A549 (cell line): ENCODE results near the gene KCNIP4. TPM values are rescaled to one million over a fixed set of nuclear protein-coding genes. Genes with fewer than 3 reads are reported as not detected.

ENCODE experiments used
- ATAC-seq, 2 experiments: fragments of 200-7000 bp in 1 of 2; fragments of >200 bp in 1 of 2; cut with Nextera tagmentation in 1 of 2; cut with Tn5 transposase in 1 of 2; 3 replicates each; pipeline versions ENCODE4 v1.8.0 to v1.9.1; 2018 to 2020; ENCODE audit warnings: mild to moderate bottlenecking in 1 of 2, moderate library complexity in 1 of 2
- CTCF ChIA-PET: fragments of 300-600 bp; sonication (Branson Sonifier 250); formaldehyde crosslinking; extraction: SDS; loops from one replicate; lab custom pipeline; 2021; ENCODE audit warnings: antibody characterized with exemption, inconsistent platforms; lab: Yijun Ruan, JAX
- POLR2A ChIA-PET: fragments of 350-600 bp; formaldehyde crosslinking; extraction: SDS; loops from one replicate; lab custom pipeline; 2021; ENCODE audit warnings: antibody characterized with exemption, inconsistent platforms; lab: Yijun Ruan, JAX
- DNase-seq, 2 experiments: peaks; one replicate each; pipeline versions ENCODE4 v3.0.0 to v3.0.0-alpha.2; 2011 to 2016; ENCODE audit warnings: low read depth in 1 of 2, low spot score in 1 of 2
- FAIRE-seq: peaks from 2 replicates; lab custom pipeline; 2011; peaks lifted over from hg19 to GRCh38; lab: Jason Lieb, UNC
- H3K27ac ChIP-seq, 2 experiments: fragments of >200 bp; sonication (Bioruptor Twin); formaldehyde crosslinking; 3 replicates each; pipeline ENCODE4 v1.5.1; 2016 to 2017
- H3K4me1 ChIP-seq: fragments of >200 bp; sonication (Bioruptor Twin); formaldehyde crosslinking; 3 replicates; pipeline ENCODE4 v1.6.1; 2016
- H3K4me2 ChIP-seq: fragments of >200 bp; sonication (Bioruptor Twin); formaldehyde crosslinking; 3 replicates; pipeline ENCODE4 v1.6.1; 2016
- H3K4me3 ChIP-seq: fragments of >200 bp; sonication (Bioruptor Twin); formaldehyde crosslinking; 3 replicates; pipeline ENCODE4 v1.5.1; 2016
- H3K9me3 ChIP-seq: fragments of >200 bp; sonication (Bioruptor Twin); formaldehyde crosslinking; 3 replicates; pipeline ENCODE4 v1.6.1; 2016
- BHLHE40 ChIP-seq: IDR thresholded peaks from 2 replicates; pipeline ENCODE4 v1.6.1; 2012; ENCODE audit warnings: low read depth, low read length, inconsistent platforms
- CBX2 ChIP-seq: fragments of 200-600 bp; sonication (generic); IDR thresholded peaks from 2 replicates; pipeline ENCODE4 v1.6.1; 2016; ENCODE audit warnings: low read depth, mild to moderate bottlenecking, borderline replicate concordance
- EP300 ChIP-seq, 2 experiments: fragments of >200 bp; sonication (Bioruptor Twin); formaldehyde crosslinking; IDR thresholded peaks; 2 replicates in 1 of 2; 3 replicates in 1 of 2; pipeline ENCODE4 v1.6.1; 2016 to 2017
- ESRRA ChIP-seq: fragments of 150-350 bp; IDR thresholded peaks from 2 replicates; pipeline ENCODE4 v1.6.1; 2014; ENCODE audit warnings: mild to moderate bottlenecking, low read length, borderline replicate concordance
- FOSB ChIP-seq: fragments of 250-450 bp; sonication (Bioruptor Pico); IDR thresholded peaks from 2 replicates; pipeline ENCODE4 v1.5.0; 2020; ENCODE audit warnings: mild to moderate bottlenecking, moderate library complexity
- FOSL2 ChIP-seq, 2 experiments: fragments of 450-650 bp in 1 of 2; fragments of >200 bp in 1 of 2; sonication (Bioruptor Twin) in 1 of 2; formaldehyde crosslinking; IDR thresholded peaks; 2 replicates each; pipeline versions ENCODE4 v1.5.0 to v1.6.1; 2016 to 2020; ENCODE audit warnings: mild to moderate bottlenecking in 1 of 2, moderate library complexity in 1 of 2
- FOXS1 ChIP-seq: fragments of 250-450 bp; sonication (Bioruptor Pico); IDR thresholded peaks from 2 replicates; pipeline ENCODE4 v1.5.0; 2020; ENCODE audit warnings: mild to moderate bottlenecking, moderate library complexity
- GATA3 ChIP-seq: IDR thresholded peaks from 2 replicates; pipeline ENCODE4 v1.6.1; 2012; ENCODE audit warnings: borderline replicate concordance
- HEYL ChIP-seq: fragments of 250-450 bp; sonication (Bioruptor Pico); IDR thresholded peaks from 2 replicates; pipeline ENCODE4 v1.8.0; 2021; ENCODE audit warnings: mild to moderate bottlenecking, moderate library complexity
- HOXB13 ChIP-seq: fragments of 250-450 bp; sonication (Bioruptor Pico); IDR thresholded peaks from 2 replicates; pipeline ENCODE4 v1.5.0; 2020; ENCODE audit warnings: low read depth, mild to moderate bottlenecking, moderate library complexity
- HOXB5 ChIP-seq: fragments of 250-450 bp; sonication (Bioruptor Pico); IDR thresholded peaks from 2 replicates; pipeline ENCODE4 v1.5.0; 2020; ENCODE audit warnings: mild to moderate bottlenecking, moderate library complexity
- JUNB ChIP-seq: fragments of >200 bp; sonication (Bioruptor Twin); formaldehyde crosslinking; IDR thresholded peaks from 2 replicates; pipeline ENCODE4 v1.6.1; 2016
- MAZ ChIP-seq: fragments of 150-350 bp; IDR thresholded peaks from 2 replicates; pipeline ENCODE4 v1.6.1; 2014; ENCODE audit warnings: antibody characterized with exemption, low read depth, low read length, borderline replicate concordance
- MYC ChIP-seq: IDR thresholded peaks from 2 replicates; pipeline ENCODE4 v1.6.1; 2012; ENCODE audit warnings: mild to moderate bottlenecking, inconsistent platforms, low read length, improper control_type of control experiment, borderline replicate concordance
- NFE2L2 ChIP-seq: fragments of 150-350 bp; conservative IDR thresholded peaks from 2 replicates; pipeline ENCODE4 v1.6.1; 2014; ENCODE audit warnings: low read length
- PHF8 ChIP-seq: fragments of 200-600 bp; sonication (generic); IDR thresholded peaks from 2 replicates; pipeline ENCODE4 v1.6.1; 2016; ENCODE audit warnings: low read depth, mild to moderate bottlenecking, antibody characterized with exemption, moderate library complexity, borderline replicate concordance
- POLR2A ChIP-seq: IDR thresholded peaks from 2 replicates; pipeline ENCODE4 v1.6.1; 2012; ENCODE audit warnings: mild to moderate bottlenecking, low read length
- RAD21 ChIP-seq, 2 experiments: fragments of >200 bp in 1 of 2; sonication (Bioruptor Twin) in 1 of 2; formaldehyde crosslinking in 1 of 2; IDR thresholded peaks in 1 of 2; conservative IDR thresholded peaks in 1 of 2; 2 replicates in 1 of 2; 3 replicates in 1 of 2; pipeline ENCODE4 v1.6.1; 2012 to 2018; ENCODE audit warnings: inconsistent platforms in 1 of 2
- SREBF2 ChIP-seq: fragments of 450-650 bp; IDR thresholded peaks from 2 replicates; pipeline ENCODE4 v1.6.1; 2014; ENCODE audit warnings: mild to moderate bottlenecking, moderate library complexity
- ZC3H11A ChIP-seq: fragments of 450-650 bp; IDR thresholded peaks from 2 replicates; pipeline ENCODE4 v1.6.1; 2014; ENCODE audit warnings: antibody characterized with exemption, mild to moderate bottlenecking
- WGBS: methylation state at CpG from one replicate; pipeline ENCODE4 v1.1.6; 2017; ENCODE audit errors: missing lambda C conversion rate; 5-methylcytosine and 5-hydroxymethylcytosine counted together
- polyA plus RNA-seq, 4 experiments: library from polyadenylated mRNA; depleted of rRNA in 3 of 4; stranded (reverse); fragments of >200 nt; fragmentation: RNase III in 1 of 4; extraction: RNeasy Plus Mini Kit Qiagen cat#74134 plus additional on column Dnase treatment in 1 of 4; gene quantifications; 2 replicates in 3 of 4; 3 replicates in 1 of 4; pipeline ENCODE4 v1.2.3, GENCODE V29; 2011 to 2017
- TF ChIP-seq, protein P1 (sequence below): IDR thresholded peaks from 2 replicates; pipeline ENCODE4 v1.6.1; 2012
- TF ChIP-seq, protein P2 (sequence below): fragments of >200 bp; sonication (Bioruptor Twin); formaldehyde crosslinking; IDR thresholded peaks from 3 replicates; pipeline ENCODE4 v1.5.1; 2016
- TF ChIP-seq, protein P3 (sequence below): fragments of 250-450 bp; sonication (Bioruptor Pico); IDR thresholded peaks from 2 replicates; pipeline ENCODE4 v1.5.0; 2021; ENCODE audit warnings: mild to moderate bottlenecking, moderate library complexity, borderline replicate concordance
- TF ChIP-seq, protein P4 (sequence below): fragments of 450-650 bp; IDR thresholded peaks from 2 replicates; pipeline ENCODE4 v1.6.1; 2014; ENCODE audit warnings: antibody characterized with exemption
- TF ChIP-seq, protein P5 (sequence below): IDR thresholded peaks from 2 replicates; pipeline ENCODE4 v1.6.1; 2012

KCNIP4 gene
- polyA plus RNA-seq, 2 of the 4 experiments (the other 2 are of a cell fraction) = not detected

DNA sequence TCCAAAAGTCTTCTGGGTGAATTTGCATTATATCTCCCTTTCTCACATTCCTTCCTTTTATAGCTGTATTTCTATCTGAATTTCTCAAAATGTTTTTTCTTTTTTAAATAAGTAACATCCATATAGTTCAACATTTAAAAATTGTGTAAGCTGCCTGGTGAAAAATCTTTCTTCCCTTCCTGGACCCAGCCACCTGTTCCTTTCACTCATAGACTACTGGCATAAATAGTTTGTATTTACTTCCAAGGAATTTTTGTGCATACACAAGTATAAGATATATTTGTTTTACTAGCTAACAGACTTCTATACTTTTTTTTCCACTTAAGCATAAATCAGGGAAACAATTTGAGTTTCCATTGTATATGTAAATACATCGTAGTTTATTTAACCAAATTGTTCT, 1212.6 kb downstream of the KCNIP4 start:
- TF ChIP-seq, protein P1, sequence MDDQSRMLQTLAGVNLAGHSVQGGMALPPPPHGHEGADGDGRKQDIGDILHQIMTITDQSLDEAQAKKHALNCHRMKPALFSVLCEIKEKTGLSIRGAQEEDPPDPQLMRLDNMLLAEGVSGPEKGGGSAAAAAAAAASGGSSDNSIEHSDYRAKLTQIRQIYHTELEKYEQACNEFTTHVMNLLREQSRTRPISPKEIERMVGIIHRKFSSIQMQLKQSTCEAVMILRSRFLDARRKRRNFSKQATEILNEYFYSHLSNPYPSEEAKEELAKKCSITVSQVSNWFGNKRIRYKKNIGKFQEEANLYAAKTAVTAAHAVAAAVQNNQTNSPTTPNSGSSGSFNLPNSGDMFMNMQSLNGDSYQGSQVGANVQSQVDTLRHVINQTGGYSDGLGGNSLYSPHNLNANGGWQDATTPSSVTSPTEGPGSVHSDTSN = no peak
- TF ChIP-seq CBX2 (no peak), MYC (no peak)
- TF ChIP-seq, protein P2, sequence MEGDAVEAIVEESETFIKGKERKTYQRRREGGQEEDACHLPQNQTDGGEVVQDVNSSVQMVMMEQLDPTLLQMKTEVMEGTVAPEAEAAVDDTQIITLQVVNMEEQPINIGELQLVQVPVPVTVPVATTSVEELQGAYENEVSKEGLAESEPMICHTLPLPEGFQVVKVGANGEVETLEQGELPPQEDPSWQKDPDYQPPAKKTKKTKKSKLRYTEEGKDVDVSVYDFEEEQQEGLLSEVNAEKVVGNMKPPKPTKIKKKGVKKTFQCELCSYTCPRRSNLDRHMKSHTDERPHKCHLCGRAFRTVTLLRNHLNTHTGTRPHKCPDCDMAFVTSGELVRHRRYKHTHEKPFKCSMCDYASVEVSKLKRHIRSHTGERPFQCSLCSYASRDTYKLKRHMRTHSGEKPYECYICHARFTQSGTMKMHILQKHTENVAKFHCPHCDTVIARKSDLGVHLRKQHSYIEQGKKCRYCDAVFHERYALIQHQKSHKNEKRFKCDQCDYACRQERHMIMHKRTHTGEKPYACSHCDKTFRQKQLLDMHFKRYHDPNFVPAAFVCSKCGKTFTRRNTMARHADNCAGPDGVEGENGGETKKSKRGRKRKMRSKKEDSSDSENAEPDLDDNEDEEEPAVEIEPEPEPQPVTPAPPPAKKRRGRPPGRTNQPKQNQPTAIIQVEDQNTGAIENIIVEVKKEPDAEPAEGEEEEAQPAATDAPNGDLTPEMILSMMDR = no peak
- TF ChIP-seq, protein P3, sequence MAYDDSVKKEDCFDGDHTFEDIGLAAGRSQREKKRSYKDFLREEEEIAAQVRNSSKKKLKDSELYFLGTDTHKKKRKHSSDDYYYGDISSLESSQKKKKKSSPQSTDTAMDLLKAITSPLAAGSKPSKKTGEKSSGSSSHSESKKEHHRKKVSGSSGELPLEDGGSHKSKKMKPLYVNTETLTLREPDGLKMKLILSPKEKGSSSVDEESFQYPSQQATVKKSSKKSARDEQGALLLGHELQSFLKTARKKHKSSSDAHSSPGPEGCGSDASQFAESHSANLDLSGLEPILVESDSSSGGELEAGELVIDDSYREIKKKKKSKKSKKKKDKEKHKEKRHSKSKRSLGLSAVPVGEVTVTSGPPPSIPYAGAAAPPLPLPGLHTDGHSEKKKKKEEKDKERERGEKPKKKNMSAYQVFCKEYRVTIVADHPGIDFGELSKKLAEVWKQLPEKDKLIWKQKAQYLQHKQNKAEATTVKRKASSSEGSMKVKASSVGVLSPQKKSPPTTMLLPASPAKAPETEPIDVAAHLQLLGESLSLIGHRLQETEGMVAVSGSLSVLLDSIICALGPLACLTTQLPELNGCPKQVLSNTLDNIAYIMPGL (CRISPR knock-in tag) = no peak
- DNase-seq (no peak), FAIRE-seq (no peak), ATAC-seq (no peak)
- Histone ChIP-seq H3K9me3 (peaks cover 6% of the 10 kb centered on the region; the same call in 1 of the 3 replicates), H3K4me2 (no peak overlapping the region), H3K27ac (no peak overlapping the region), H3K4me1 (no peaks in the 10 kb centered on the region), H3K4me3 (no peak overlapping the region)
- POLR2A ChIA-PET = no interaction called here
- 95% methylated on average over 1 of the region's 1 CpG for WGBS
- CTCF ChIA-PET = no interaction called here

DNA sequence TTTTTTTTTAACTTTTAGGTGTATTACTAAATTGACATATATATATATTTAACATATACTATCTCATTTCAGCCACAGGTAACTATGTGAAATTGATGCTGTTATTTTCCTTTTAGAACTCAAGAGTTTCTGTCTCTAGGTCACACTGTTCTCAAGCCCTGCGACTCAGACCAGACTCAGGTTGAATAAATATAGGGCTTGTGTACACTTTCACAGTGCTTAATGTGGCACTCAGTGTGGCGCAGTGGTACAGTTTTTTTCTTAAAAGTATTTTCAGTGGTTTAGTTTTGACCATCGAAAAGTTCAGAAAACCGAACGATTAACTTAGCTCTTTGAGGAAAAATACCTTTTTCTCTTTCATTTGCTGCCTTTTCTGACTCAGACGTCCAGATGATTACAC, 1223.7 kb downstream of the KCNIP4 start:
- FAIRE-seq = no peak

DNA sequence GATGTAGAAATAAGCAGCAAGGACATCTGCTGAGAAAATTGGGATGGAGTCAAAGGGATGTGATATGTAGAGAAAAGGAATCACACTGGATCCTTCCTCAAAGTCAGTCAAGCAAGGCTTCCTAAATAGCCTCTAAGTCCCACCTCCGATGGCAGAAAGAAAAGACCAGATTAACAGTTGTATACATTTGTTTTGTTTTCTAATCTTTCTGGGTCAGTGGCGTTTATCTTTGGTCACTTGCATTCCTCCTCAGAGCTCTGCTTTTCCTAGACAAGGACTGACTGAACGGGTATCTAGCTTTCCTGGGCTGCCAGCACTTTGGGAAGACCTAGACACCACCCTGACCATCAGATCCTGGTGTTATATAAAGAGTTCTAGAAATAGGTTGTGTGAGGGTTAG, 1225.1 kb downstream of the KCNIP4 start:
- 89% methylated on average over 3 of the region's 3 CpGs for WGBS

More for the DNA sequence above, 1223.7 kb downstream of the KCNIP4 start:
- CTCF ChIA-PET = no interaction called here
- no peak for ATAC-seq
- Histone ChIP-seq H3K27ac (no peak overlapping the region), H3K4me1 (no peaks in the 10 kb centered on the region), H3K4me2 (no peak overlapping the region), H3K9me3 (no peaks in the 10 kb centered on the region), H3K4me3 (no peak overlapping the region)
- DNase-seq = no peak
- TF ChIP-seq JUNB = no peak
- 96% methylated on average over 6 of the region's 6 CpGs for WGBS
- POLR2A ChIA-PET = no interaction called here

DNA sequence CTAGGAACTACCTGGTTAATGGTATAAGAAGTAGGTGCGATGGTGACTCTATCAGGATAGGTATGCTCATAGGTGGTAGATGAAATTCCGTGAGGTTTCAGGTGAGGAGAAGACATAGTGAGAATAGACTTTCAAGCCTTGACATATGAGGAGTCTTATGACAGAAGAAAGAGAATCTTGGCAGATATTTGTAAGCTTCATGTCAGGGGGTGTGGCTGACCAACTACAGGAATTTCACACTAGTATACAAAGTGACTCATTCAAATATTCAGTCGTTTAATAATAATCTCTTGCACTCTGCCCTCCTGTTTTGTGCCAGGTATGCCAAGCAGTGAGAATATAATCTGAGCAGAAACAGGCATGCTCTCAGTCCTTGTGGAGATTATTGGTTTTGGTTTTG, 1225.6 kb downstream of the KCNIP4 start:
- FAIRE-seq = no peak
- Histone ChIP-seq H3K4me3 (no peak overlapping the region), H3K27ac (no peak overlapping the region), H3K9me3 (no peaks in the 10 kb centered on the region), H3K4me1 (no peaks in the 10 kb centered on the region), H3K4me2 (no peak overlapping the region)
- ChIA-PET POLR2A (no interaction called here), CTCF (no interaction called here)
- 70% methylated on average over 3 of the region's 3 CpGs for WGBS
- no peak for ATAC-seq
- no peak for DNase-seq
- TF ChIP-seq JUNB (no peak), ESRRA (no peak), HOXB13 (CRISPR knock-in tag) (no peak), EP300 (IDR thresholded peaks at IDR 0.05) (no peak), HEYL (CRISPR knock-in tag) (no peak), POLR2A (no peak), GATA3 (no peak), FOSB (CRISPR knock-in tag) (no peak), HOXB5 (CRISPR knock-in tag) (no peak), MAZ (no peak), ZC3H11A (no peak), SREBF2 (no peak), FOSL2 (IDR thresholded peaks at IDR 0.05) (no peak), FOSL2 (CRISPR knock-in tag; IDR thresholded peaks at IDR 0.05) (no peak)
- TF ChIP-seq, protein P1 = no peak

More for the DNA sequence above, 1225.1 kb downstream of the KCNIP4 start:
- ATAC-seq (no peak), DNase-seq (no peak), FAIRE-seq (no peak)
- no peak for TF ChIP-seq POLR2A
- no peak for TF ChIP-seq RAD21 (conservative IDR thresholded peaks at IDR 0.05 in 1 of 2, IDR thresholded peaks at IDR 0.05 in 1 of 2)
- no peak for TF ChIP-seq BHLHE40
- TF ChIP-seq FOXS1 = no peak
- TF ChIP-seq NFE2L2 = no peak
- no peak for TF ChIP-seq PHF8
- TF ChIP-seq, protein P4, sequence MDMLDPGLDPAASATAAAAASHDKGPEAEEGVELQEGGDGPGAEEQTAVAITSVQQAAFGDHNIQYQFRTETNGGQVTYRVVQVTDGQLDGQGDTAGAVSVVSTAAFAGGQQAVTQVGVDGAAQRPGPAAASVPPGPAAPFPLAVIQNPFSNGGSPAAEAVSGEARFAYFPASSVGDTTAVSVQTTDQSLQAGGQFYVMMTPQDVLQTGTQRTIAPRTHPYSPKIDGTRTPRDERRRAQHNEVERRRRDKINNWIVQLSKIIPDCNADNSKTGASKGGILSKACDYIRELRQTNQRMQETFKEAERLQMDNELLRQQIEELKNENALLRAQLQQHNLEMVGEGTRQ = no peak
- TF ChIP-seq, protein P5, sequence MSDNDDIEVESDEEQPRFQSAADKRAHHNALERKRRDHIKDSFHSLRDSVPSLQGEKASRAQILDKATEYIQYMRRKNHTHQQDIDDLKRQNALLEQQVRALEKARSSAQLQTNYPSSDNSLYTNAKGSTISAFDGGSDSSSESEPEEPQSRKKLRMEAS = no peak
- Histone ChIP-seq H3K4me3 (no peak overlapping the region), H3K9me3 (no peaks in the 10 kb centered on the region), H3K4me2 (no peak overlapping the region), H3K4me1 (no peaks in the 10 kb centered on the region), H3K27ac (no peak overlapping the region)
- CTCF ChIA-PET = interaction anchor here (1.0 kb wide), 1 partner anchor 40 kb away, joined by 3 read pairs; no protein-coding TSS in a partner anchor
- POLR2A ChIA-PET = no interaction called here
